Measurements from ENCODE around the gene FOXL3.
A peak's percentile ranks its signal among the peaks of the same experiment; 100 is the strongest.
"Not testable (repeated sequence)": the region's sequence is repeated elsewhere in the genome, so short reads cannot be mapped to it uniquely, and the experiment has no call there.

FOXL3 gene

GRCh38 chr7:261341-262250 lies 28.4 kb upstream of the FOXL3 start:
- peaks cover 4% of the 10 kb centered on the region for H3K4me1 Mint-ChIP-seq
- no peaks in the 10 kb centered on the region for H3K9me3 Mint-ChIP-seq
- H3K36me3 Mint-ChIP-seq = no peaks in the 10 kb centered on the region
- peak overlapping the region; percentile 41 for H3K27ac Mint-ChIP-seq
- no peak overlapping the region for H3K4me3 Mint-ChIP-seq
- H3K27me3 Mint-ChIP-seq = no peaks in the 10 kb centered on the region

- no peaks in the 10 kb centered on the region for H3K36me3 Mint-ChIP-seq
- no peaks in the 10 kb centered on the region for H3K27me3 Mint-ChIP-seq
- H3K4me1 Mint-ChIP-seq = peaks cover 4% of the 10 kb centered on the region
- H3K4me3 Mint-ChIP-seq = no peak overlapping the region
- peak overlapping the region; percentile 65 for H3K27ac Mint-ChIP-seq
- H3K9me3 Mint-ChIP-seq = no peaks in the 10 kb centered on the region
Observed at GRCh38 chr7:262251-262572, 27.8 kb upstream of the FOXL3 start.

DNA sequence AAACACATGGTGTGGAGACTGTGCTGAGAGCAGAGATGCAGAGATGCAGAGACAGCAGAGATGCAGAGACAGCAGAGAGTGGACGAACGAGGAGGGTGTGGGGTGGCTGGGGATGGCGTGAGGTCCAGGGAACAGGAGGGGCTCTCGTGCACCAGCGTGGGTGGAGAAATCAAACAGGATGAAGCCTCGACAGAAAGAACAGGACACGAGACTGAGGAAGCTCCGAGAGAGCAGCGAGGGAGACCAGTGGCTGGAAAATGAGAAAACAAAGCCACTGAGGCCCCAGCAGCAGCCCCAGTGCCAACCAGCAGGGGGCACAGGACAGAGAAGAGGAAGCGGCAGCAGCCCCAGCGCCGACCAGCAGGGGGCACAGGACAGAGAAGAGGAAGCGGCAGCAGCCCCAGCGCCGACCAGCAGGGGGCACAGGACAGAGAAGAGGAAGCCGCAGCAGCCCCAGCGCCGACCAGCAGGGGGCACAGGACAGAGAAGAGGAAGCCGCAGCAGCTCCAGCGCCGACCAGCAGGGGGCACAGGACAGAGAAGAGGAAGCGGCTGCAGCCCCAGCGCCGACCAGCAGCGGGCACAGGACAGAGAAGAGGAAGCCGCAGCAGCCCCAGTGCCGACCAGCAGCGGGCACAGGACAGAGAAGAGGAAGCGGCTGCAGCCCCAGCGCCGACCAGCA lies 27.2 kb upstream of the FOXL3 start:
- H3K27me3 Mint-ChIP-seq, H3K9me3 Mint-ChIP-seq, H3K36me3 Mint-ChIP-seq, H3K4me3 Mint-ChIP-seq, H3K4me1 Mint-ChIP-seq: not testable (repeated sequence)
- peak overlapping the region; percentile 65 for H3K27ac Mint-ChIP-seq

DNA sequence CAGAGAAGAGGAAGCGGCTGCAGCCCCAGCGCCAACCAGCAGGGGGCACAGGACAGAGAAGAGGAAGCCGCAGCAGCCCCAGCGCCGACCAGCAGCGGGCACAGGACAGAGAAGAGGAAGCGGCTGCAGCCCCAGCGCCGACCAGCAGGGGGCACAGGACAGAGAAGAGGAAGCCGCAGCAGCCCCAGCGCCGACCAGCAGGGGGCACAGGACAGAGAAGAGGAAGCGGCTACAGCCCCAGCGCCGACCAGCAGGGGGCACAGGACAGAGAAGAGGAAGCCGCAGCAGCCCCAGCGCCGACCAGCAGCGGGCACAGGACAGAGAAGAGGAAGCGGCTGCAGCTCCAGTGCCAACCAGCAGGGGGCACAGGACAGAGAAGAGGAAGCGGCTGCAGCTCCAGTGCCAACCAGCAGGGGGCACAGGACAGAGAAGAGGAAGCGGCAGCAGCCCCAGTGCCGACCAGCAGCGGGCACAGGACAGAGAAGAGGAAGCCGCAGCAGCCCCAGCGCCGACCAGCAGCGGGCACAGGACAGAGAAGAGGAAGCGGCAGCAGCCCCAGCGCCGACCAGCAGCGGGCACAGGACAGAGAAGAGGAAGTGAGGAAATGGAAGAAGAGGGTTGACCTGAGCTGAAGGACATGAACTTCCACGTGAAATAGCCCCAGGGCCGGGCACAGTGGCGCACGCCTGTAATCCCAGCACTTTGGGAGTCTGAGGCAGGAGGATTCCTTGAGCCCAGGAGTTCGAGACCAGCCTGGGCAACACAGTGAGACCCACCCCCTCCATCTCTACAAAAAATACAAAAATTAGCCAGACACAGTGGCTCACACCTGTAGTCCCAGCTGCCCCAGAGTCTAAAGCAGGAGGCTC lies 26.3 kb upstream of the FOXL3 start:
- not testable (repeated sequence) for H3K4me1 Mint-ChIP-seq, H3K36me3 Mint-ChIP-seq, H3K9me3 Mint-ChIP-seq, H3K27ac Mint-ChIP-seq, H3K4me3 Mint-ChIP-seq, H3K27me3 Mint-ChIP-seq

- H3K27ac Mint-ChIP-seq = no peak overlapping the region
- H3K4me1 Mint-ChIP-seq = peaks cover 4% of the 10 kb centered on the region
- H3K4me3 Mint-ChIP-seq = no peak overlapping the region
Observed at GRCh38 chr7:264541-265191, 25.3 kb upstream of the FOXL3 start.

GRCh38 chr7:265192-265997 lies 24.6 kb upstream of the FOXL3 start:
- Mint-ChIP-seq H3K27ac (no peak overlapping the region), H3K4me3 (no peak overlapping the region), H3K9me3 (no peaks in the 10 kb centered on the region), H3K36me3 (no peaks in the 10 kb centered on the region), H3K4me1 (peaks cover 4% of the 10 kb centered on the region), H3K27me3 (no peaks in the 10 kb centered on the region)

More at GRCh38 chr7:264541-265191, 25.3 kb upstream of the FOXL3 start:
- Mint-ChIP-seq H3K9me3 (no peaks in the 10 kb centered on the region), H3K36me3 (no peaks in the 10 kb centered on the region), H3K27me3 (no peaks in the 10 kb centered on the region)

DNA sequence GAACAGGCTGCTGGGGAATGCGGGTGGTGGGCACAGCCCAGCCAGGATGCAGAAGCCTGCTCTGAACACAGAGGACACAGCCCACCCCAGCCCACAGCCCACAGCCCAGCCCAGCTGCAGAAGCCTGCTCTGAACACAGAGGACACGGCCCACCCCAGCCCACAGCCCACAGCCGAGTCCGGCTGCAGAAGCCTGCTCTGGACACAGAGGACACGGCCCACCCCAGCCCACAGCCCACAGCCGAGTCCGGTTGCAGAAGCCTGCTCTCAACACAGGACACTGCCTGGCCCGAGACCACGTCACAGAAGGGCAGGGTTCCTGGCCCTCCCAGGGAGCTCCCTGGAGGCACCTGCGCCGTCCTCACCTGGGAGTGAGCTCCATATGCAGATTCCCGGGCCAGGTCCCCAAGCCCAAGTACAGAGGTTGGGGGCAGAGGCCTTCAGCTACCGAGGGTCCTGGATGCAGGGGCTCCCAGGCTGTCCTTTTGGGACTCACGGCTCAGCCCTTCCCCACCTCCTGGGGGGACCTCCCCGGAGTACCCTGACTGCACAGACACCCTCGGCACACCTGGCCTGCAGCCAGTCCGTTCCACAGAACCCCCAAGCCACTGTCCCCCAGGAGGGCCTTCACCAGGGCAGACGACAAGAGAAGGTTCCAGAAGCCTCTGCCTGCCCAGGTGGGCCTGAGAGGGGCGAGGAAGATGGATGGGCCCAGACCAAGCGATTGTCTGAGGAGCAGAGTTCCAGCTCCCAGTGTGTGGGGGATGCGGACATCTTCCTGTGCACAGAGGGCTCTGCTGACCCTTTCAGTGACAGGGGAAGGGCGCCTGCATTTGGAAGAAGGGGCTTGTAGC lies 23.7 kb upstream of the FOXL3 start:
- H3K4me3 Mint-ChIP-seq = no peak overlapping the region
- no peaks in the 10 kb centered on the region for H3K36me3 Mint-ChIP-seq
- H3K27me3 Mint-ChIP-seq = no peaks in the 10 kb centered on the region
- H3K27ac Mint-ChIP-seq = no peak overlapping the region
- peaks cover 4% of the 10 kb centered on the region for H3K4me1 Mint-ChIP-seq
- no peaks in the 10 kb centered on the region for H3K9me3 Mint-ChIP-seq

- no peak overlapping the region for H3K4me3 Mint-ChIP-seq
- H3K36me3 Mint-ChIP-seq = no peaks in the 10 kb centered on the region
- no peaks in the 10 kb centered on the region for H3K9me3 Mint-ChIP-seq
- no peak overlapping the region for H3K27ac Mint-ChIP-seq
- no peaks in the 10 kb centered on the region for H3K27me3 Mint-ChIP-seq
- H3K4me1 Mint-ChIP-seq = peaks cover 4% of the 10 kb centered on the region
Observed at GRCh38 chr7:266851-267840, 22.8 kb upstream of the FOXL3 start.

- peaks cover 3% of the 10 kb centered on the region for H3K36me3 Mint-ChIP-seq
- no peaks in the 10 kb centered on the region for H3K4me1 Mint-ChIP-seq
- H3K27ac Mint-ChIP-seq = no peak overlapping the region
- H3K4me3 Mint-ChIP-seq = no peak overlapping the region
- H3K27me3 Mint-ChIP-seq = no peaks in the 10 kb centered on the region
- H3K9me3 Mint-ChIP-seq = peaks cover 11% of the 10 kb centered on the region
Observed at GRCh38 chr7:268991-269390, 21.0 kb upstream of the FOXL3 start.

GRCh38 chr7:269721-270120 lies 20.2 kb upstream of the FOXL3 start:
- peaks cover 17% of the 10 kb centered on the region for H3K9me3 Mint-ChIP-seq
- no peaks in the 10 kb centered on the region for H3K4me1 Mint-ChIP-seq
- H3K36me3 Mint-ChIP-seq = peaks cover 5% of the 10 kb centered on the region
- no peaks in the 10 kb centered on the region for H3K27me3 Mint-ChIP-seq
- H3K4me3 Mint-ChIP-seq = no peak overlapping the region
- H3K27ac Mint-ChIP-seq = peak overlapping the region; percentile 17

- Mint-ChIP-seq H3K27ac (no peak overlapping the region), H3K9me3 (peaks cover 24% of the 10 kb centered on the region), H3K27me3 (no peaks in the 10 kb centered on the region), H3K36me3 (peaks cover 5% of the 10 kb centered on the region), H3K4me1 (no peaks in the 10 kb centered on the region), H3K4me3 (no peak overlapping the region)
Observed at GRCh38 chr7:270351-270983, 19.5 kb upstream of the FOXL3 start.

DNA sequence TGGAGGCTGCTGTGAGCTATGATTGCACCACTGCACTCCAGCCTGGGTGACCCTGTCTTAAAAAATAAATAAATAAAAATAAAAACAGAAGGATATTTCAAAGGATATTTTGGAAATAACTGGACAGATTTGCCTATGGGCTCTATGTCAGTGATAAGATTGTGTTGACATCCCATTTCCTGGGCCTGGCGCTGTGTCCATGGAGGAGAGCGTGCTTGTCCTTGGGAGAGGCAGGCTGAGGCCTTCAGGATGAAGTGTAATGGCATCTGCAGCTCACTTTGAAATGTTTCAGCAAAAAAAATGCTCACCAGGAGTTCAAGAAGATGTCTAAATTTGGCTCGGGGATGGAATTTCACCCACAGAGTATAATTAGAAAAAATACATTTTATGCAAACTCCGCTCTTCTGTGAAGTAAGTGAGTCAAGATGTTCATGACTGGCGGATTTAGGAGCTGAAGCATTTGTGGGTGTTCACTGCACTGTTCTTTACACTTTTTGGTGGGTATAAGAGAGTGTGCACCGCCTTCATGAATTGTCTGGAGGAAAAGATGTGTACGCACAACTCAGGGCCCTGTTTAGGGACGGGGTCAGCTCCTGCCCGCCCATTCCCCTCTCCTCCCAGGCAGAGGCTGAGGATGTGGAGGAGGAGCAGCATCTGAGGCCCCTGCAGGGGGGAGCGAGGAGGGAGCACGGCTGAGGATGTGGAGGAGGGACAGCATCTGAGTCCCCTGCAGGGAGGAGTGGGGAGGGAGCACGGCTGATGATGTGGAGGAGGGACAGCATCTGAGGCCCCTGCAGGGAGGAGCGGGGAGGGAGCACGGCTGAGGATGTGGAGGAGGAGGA lies 18.5 kb upstream of the FOXL3 start:
- Mint-ChIP-seq H3K4me3 (no peak overlapping the region), H3K9me3 (peaks cover 25% of the 10 kb centered on the region), H3K36me3 (peaks cover 5% of the 10 kb centered on the region), H3K27ac (no peak overlapping the region), H3K4me1 (no peaks in the 10 kb centered on the region), H3K27me3 (no peaks in the 10 kb centered on the region)
